ENCODE measurements around the gene B3GALT4.
A peak's percentile ranks its signal among the peaks of the same experiment; 100 is the strongest.
"Not testable (repeated sequence)": the region's sequence is repeated elsewhere in the genome, so short reads cannot be mapped to it uniquely, and the experiment has no call there.

The B3GALT4 gene

DNA sequence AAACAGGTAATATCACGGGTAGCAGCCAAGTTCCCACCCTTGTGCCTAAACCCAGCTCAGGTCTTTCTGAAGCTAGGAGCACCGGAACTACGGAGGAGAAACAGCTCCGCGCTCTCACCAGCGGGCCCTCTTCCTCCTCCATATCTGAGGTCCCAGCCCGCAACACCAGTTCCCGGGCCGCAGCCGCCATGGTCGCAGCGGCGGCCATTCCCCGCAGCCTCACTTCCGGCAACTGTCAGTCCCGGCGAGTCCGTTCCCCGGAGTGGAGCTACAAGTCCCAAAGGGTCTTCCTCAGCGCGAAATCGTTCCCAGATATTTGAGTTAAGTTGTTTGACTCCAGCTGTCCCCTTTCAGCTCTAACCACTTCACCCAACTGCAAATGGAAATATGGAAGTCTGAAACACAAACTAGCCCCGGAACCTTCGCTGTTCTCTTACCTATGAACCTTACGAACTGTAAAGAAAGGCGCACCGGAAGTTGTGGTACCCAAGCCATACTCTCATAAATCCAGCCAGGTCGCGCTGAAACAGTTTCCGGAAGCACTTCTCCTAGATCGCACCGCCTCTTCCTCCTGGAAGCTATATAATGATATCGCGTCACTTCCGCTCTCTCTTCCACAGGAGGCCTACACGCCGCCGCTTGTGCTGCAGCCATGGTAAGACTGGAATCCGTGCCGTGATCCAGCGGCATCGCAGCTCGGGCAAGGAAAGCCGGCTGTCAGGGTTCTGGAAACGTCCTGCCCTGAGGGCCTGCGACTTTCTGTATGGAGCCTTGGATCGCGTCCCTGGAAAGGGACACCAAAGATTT is 5.3 kb upstream of the B3GALT4 start, which contains the start of the genes RPS18 and VPS52:
TSS of gene RPS18 (plus strand) at position 608 of the 807 bp plus-strand sequence. CDS start at position 653, 45 bp downstream.
TSS of gene VPS52 (minus strand) at position 409 of the 807 bp plus-strand sequence. CDS start at position 208, 201 bp downstream.
- peak; percentile 72 to 83 for DNase-seq (ENCODE audit: low read depth in 2 of 2, low spot score in 1 of 2)

DNA sequence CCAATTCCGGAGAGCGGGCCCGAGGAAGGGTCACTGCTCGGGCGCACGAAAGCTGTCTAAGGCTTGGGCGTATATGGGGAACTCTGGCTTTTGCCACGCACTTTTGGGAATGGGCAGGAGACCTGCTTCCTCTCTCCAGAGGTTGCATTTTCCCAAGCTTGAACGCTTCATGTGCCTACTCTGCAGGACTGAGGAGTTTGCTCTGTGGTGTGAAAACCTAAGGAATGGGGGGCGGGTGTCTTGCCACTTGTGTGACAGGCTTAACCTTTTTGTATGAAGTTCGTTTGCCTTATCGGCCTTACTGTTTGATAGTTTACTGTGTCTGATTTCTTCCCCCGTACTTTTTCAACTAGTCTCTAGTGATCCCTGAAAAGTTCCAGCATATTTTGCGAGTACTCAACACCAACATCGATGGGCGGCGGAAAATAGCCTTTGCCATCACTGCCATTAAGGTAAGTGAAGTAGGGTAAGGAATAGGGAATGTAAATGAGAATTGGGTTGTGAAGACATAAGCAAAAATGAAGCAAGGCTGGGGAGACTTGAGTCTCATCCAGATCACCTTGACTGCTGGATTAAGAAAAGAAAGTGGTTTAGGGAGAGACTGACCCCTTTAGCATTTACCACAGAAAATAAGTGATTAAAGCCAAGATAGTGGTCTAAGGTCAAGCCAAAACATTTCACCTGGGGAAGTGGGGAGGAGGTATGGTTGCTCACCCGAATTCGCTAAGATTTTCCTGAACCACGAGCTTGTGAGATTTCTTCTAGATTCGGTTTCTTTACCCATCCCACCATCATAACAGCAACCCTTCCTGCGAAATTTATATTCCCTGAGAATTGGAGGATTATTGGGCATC is 4.4 kb upstream of the B3GALT4 start:
- DNase-seq (ENCODE audit: low read depth in 2 of 2, low spot score in 1 of 2): no peak

GRCh38 chr6:33273129-33273923 is 3.6 kb upstream of the B3GALT4 start:
- DNase-seq (ENCODE audit: low read depth in 2 of 2, low spot score in 1 of 2): no peak

DNA sequence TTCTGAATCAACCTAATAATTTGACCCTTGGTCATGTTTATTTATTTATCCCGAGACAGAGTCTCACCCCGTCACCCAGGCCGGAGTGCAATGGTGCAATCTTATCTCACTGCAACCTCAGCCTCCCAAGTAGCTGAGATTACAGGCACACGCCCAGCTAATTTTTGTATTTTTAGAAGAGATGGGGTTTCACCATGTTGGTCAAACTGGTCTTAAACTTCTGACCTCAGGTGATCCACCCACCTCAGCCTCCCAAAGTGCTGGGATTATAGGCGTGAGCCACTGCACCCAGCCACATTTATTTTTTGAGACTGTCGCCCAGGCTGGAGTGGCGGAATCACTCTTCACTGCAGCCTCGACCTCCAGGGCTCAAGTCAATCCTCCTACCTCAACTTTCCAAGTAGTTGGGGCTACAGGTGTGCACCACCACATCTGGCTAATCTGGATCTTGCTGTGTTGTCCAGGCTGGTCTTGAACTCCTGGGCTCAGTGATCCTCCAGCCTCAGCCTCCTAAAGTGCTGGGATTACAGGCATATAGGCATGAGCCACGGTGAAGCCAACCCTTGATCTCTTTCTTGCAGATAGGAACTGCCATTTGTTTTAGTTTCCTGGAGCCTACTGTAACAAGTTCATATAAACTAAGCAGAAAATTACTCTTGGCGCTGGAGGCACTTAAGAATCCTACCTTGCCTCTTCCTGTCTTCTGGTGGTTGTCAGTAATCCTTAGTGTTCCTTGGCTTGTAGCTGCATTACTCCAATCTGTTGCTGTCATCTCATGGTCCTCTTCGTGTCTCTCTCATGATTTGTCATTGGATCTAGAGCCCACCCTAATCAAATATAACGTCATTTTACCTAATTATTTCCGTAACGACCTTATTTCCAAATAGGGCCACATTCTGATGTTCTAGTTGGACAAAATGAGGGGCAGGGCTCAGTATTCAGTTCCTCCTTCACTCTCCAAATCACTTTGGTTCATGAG is 2.7 kb upstream of the B3GALT4 start:
- no peak for DNase-seq (ENCODE audit: low read depth in 2 of 2, low spot score in 1 of 2)

GRCh38 chr6:33275795-33276580 is 935 bp upstream of the B3GALT4 start:
- DNase-seq (ENCODE audit: low read depth in 2 of 2, low spot score in 1 of 2): not testable (repeated sequence)

GRCh38 chr6:33276581-33276863 is 401 bp upstream of the B3GALT4 start:
- DNase-seq (ENCODE audit: low read depth in 2 of 2, low spot score in 1 of 2): no peak

DNA sequence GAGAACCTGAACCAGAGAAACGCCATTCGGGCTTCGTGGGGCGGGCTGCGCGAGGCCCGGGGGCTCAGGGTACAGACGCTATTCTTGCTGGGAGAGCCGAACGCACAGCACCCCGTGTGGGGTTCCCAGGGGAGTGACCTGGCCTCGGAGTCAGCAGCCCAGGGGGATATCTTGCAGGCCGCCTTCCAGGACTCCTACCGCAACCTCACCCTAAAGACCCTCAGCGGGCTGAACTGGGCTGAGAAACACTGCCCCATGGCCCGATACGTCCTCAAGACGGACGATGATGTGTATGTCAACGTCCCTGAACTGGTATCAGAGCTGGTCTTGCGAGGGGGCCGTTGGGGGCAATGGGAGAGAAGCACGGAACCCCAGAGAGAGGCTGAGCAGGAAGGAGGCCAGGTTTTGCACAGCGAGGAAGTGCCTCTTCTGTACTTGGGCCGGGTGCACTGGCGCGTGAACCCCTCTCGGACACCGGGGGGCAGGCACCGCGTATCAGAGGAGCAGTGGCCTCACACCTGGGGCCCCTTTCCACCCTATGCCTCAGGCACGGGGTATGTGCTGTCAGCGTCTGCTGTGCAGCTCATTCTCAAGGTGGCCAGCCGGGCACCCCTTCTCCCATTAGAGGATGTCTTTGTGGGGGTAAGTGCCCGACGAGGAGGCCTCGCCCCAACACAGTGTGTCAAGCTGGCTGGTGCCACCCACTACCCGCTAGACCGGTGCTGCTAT is 904 bp downstream of the B3GALT4 start:
- no peak for DNase-seq (ENCODE audit: low read depth in 2 of 2, low spot score in 1 of 2)

GRCh38 chr6:33278392-33278741 is 1.4 kb downstream of the B3GALT4 start:
- DNase-seq (ENCODE audit: low read depth in 2 of 2, low spot score in 1 of 2): no peak

DNA sequence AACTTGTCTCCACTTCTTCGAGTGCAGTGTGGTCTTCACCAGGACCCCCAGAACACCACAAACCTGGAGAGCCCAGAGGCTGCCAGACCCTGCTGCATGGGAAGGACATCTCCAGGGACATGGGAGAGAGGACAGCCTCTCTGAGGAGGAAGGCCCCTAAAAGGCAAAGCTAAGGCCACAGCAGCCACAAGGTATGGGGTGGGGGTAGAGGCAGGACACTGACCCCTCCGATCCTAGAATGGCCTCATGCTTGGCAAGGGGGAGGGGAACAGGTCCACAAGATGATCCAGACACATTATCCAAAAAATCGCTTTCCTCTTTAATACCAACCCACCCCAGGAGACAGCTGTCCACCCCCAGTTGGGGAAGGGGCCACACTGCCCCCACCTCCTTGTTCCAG is 1.9 kb downstream of the B3GALT4 start:
- no peak for DNase-seq (ENCODE audit: low read depth in 2 of 2, low spot score in 1 of 2)

- no peak for DNase-seq (ENCODE audit: low read depth in 2 of 2, low spot score in 1 of 2)
These were observed 2.4 kb downstream of the B3GALT4 start for GRCh38 chr6:33279257-33279695.

GRCh38 chr6:33279971-33280511 is 3.1 kb downstream of the B3GALT4 start:
- DNase-seq (ENCODE audit: low read depth in 2 of 2, low spot score in 1 of 2): no peak

DNA sequence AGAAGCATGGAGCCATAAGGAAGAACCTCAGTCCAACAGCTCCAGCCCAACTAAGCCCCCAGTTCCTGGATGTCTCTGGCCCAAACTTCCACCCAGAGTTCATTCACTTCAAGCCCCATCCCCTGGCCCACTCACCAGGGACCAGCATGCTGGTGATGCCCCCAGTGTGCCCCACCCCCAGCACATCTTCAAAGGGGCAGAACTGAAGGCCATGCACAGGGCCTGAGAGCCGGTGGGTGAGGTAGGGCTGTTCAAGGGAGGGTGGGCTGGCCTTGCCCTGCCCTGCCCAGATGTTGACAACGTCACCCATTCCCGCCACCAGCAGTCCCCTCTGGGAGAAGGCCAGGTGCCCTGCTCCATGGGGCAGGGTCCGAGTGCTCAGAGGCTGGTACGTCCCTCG is 3.6 kb downstream of the B3GALT4 start:
- DNase-seq (ENCODE audit: low read depth in 2 of 2, low spot score in 1 of 2): no peak

GRCh38 chr6:33285214-33285613 is 8.3 kb downstream of the B3GALT4 start:
- not testable (repeated sequence) for DNase-seq (ENCODE audit: low read depth in 2 of 2, low spot score in 1 of 2)

GRCh38 chr6:33286946-33287914 is 10.3 kb downstream of the B3GALT4 start:
- DNase-seq (ENCODE audit: low read depth in 2 of 2, low spot score in 1 of 2): no peak

DNA sequence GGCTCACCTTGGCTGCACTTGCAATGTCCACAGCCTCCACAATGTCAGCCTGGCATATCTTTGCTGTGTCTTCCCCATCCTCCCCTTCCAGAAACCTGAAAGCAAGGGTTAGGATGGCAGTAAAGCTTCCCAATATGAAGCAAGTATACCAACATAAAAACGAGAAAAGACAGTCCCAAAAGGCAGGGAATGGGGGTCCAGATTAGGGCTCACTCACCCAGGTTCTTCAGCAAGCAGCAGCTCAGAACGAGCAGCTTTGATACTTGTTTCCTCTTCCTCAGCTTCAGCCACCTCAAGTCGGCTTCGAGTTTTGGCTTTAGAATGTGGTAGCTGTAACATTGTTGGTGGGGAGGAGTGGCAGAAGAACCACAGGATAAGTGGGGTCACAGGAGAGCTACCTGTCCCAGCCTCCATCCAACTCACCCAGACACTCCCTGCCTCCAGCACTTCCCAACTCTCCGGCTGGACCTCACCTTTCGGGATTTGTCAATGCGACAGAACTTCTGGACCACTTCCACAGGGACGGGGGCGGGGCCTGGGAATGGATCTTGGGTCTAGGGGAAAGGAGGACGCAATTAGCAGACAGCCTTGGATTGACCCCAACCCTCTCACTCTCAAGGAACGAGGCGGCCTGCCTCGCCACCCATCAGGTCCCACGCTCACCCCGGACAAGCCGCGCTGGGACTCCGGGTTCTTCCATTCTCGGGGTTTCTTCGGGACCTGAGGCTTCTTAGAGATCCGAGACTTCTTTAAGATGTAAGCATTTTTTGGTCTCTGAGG is 11.4 kb downstream of the B3GALT4 start:
- DNase-seq (ENCODE audit: low read depth in 2 of 2, low spot score in 1 of 2): no peak

- DNase-seq (ENCODE audit: low read depth in 2 of 2, low spot score in 1 of 2): peak in 1 of 2 donors; percentile 59
These were observed 12.2 kb downstream of the B3GALT4 start, which contains the start of the genes PFDN6 and WDR46 for GRCh38 chr6:33288921-33289783. Gene PFDN6 (plus strand): TSS chr6:33289601. CDS start chr6:33289857, 256 bp downstream. Gene WDR46 (minus strand): TSS chr6:33289239. CDS start chr6:33289170, 69 bp downstream.

Measured in stimulated activated CD8-positive, alpha-beta memory T cell treated with anti-CD3 and anti-CD28 coated beads, Interleukin-4, amount 100 ng/mL, for 1 hour (primary cell).